PC-3 (cell line): ENCODE data around the gene IL1RAPL1.

Source experiments
- CTCF ChIP-seq: fragments of 300-600 bp; sonication (generic); conservative IDR thresholded peaks from 2 replicates; pipeline ENCODE4 v1.5.1; 2017; ENCODE audit warnings: antibody characterized with exemption, low read depth, mild to moderate bottlenecking, low read length
- EZH2 ChIP-seq: fragments of 300-600 bp; sonication (generic); IDR thresholded peaks from one replicate; pipeline ENCODE4 v1.6.1; 2017; ENCODE audit warnings: antibody characterized with exemption, mild to moderate bottlenecking, low read length; ENCODE audit not compliant: unreplicated experiment
- EZH2phosphoT487 ChIP-seq: fragments of 300-600 bp; sonication (generic); IDR thresholded peaks from 2 replicates; pipeline ENCODE4 v1.6.1; 2018; ENCODE audit warnings: mild to moderate bottlenecking, antibody characterized with exemption, low read length, borderline replicate concordance

GRCh38 chrX:29490606-29491005, 903.4 kb downstream of the IL1RAPL1 start:
- TF ChIP-seq CTCF (no peak), EZH2 (no peak), EZH2phosphoT487 (no peak)
